ENCODE data around the gene KRTCAP3. TPM values are rescaled to one million over a fixed set of nuclear protein-coding genes. Genes with fewer than 3 reads are reported as not detected.
A peak's percentile ranks its signal among the peaks of the same experiment; 100 is the strongest.

KRTCAP3 gene
- total and polyA plus RNA-seq, 9 of the 15 experiments (the other 6 are each of a cell fraction or from before 2014, with no cell fraction given): 0.24 to 1.4 (median 0.73) TPM

DNA sequence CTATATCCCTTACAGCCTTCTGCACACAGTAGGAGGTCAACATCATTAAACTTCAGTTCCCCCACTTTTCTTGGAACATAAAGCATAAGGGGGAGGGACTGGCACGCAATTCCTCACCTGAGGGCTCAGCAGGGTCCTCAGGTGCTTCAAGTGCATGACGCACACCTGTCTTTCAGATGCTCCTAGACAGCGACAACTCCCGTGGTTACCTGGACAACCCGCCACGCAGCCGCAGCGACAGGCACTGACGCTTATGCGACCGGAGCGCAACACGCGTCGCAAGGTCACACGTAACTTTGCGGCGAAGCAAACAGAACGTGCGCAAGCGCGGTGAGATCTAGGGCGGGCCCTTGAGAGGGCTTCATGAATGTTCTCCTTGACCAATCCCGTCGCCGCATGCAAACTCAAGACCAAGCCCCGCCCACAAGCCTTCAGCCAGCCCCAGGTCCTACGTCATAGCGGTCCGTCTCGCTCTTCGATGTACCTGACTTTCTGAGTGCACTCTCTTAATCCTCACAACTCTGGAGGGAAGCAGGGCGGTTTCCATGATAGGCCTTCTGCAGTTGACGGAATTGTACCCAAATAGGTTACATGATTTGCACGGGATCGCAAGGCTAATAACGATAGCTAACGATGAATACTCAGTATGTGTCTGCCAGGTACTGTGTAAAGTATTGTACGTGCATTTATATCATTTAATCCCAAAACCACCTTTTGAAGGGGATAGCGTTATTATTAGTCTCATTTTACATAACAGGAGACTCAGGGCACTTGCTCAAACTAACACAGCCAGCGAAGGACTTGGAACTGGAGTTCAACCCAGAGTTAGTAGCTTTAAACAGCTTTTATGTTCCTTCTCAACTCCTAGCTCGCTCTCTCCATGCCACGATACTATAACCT lies 47.6 kb downstream of the KRTCAP3 start, which contains the start of gene IFT172 (continued):
- TF ChIP-seq PRMT5 (CRISPR knock-in tag; IDR thresholded peaks at IDR 0.05) (no peak), GABPB2 (CRISPR knock-in tag; conservative IDR thresholded peaks at IDR 0.05) (no peak), HSF4 (CRISPR knock-in tag; IDR thresholded peaks at IDR 0.05; ENCODE audit: borderline replicate concordance) (no peak), FOXJ3 (CRISPR knock-in tag; IDR thresholded peaks at IDR 0.05) (no peak), PRPF4 (IDR thresholded peaks at IDR 0.05; ENCODE audit: insufficient read depth, low read depth, low read length, poor library complexity, severe bottlenecking) (no peak), RBM17 (IDR thresholded peaks at IDR 0.05; ENCODE audit: borderline replicate concordance, low read depth, low read length) (no peak), POLR3G (IDR thresholded peaks at IDR 0.05; ENCODE audit: extremely low read depth, insufficient read length, insufficient replicate concordance) (no peak), TRIM24 (IDR thresholded peaks at IDR 0.05) (no peak), ZNF184 (CRISPR knock-in tag; IDR thresholded peaks at IDR 0.05) (no peak), HOXB6 (CRISPR knock-in tag; IDR thresholded peaks at IDR 0.05; ENCODE audit: borderline replicate concordance) (no peak), CBX1 (IDR thresholded peaks at IDR 0.05; ENCODE audit: low read depth) (no peak), SAFB2 (IDR thresholded peaks at IDR 0.05; ENCODE audit: borderline replicate concordance, low read depth, low read length, severe bottlenecking) (no peak), ETV5 (CRISPR knock-in tag; IDR thresholded peaks at IDR 0.05; ENCODE audit: low read depth) (0 out of 2 replicates have a peak, but pooled peaks have one; percentile 26), RBM14 (IDR thresholded peaks at IDR 0.05; ENCODE audit: borderline replicate concordance, insufficient read depth, low read depth, low read length) (no peak), ZNF431 (CRISPR knock-in tag; IDR thresholded peaks at IDR 0.05) (no peak), ZC3H4 (CRISPR knock-in tag; IDR thresholded peaks at IDR 0.05; ENCODE audit: borderline replicate concordance) (no peak), HNRNPH1 (optimal IDR thresholded peaks at IDR 0.05; ENCODE audit: low read depth, low read length) (no peak), FOXA1 (IDR thresholded peaks at IDR 0.05; ENCODE audit: borderline replicate concordance) (no peak)
- TF ChIP-seq, protein P1, sequence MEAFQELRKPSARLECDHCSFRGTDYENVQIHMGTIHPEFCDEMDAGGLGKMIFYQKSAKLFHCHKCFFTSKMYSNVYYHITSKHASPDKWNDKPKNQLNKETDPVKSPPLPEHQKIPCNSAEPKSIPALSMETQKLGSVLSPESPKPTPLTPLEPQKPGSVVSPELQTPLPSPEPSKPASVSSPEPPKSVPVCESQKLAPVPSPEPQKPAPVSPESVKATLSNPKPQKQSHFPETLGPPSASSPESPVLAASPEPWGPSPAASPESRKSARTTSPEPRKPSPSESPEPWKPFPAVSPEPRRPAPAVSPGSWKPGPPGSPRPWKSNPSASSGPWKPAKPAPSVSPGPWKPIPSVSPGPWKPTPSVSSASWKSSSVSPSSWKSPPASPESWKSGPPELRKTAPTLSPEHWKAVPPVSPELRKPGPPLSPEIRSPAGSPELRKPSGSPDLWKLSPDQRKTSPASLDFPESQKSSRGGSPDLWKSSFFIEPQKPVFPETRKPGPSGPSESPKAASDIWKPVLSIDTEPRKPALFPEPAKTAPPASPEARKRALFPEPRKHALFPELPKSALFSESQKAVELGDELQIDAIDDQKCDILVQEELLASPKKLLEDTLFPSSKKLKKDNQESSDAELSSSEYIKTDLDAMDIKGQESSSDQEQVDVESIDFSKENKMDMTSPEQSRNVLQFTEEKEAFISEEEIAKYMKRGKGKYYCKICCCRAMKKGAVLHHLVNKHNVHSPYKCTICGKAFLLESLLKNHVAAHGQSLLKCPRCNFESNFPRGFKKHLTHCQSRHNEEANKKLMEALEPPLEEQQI (IDR thresholded peaks at IDR 0.05): no peak
- TF ChIP-seq, protein P2, sequence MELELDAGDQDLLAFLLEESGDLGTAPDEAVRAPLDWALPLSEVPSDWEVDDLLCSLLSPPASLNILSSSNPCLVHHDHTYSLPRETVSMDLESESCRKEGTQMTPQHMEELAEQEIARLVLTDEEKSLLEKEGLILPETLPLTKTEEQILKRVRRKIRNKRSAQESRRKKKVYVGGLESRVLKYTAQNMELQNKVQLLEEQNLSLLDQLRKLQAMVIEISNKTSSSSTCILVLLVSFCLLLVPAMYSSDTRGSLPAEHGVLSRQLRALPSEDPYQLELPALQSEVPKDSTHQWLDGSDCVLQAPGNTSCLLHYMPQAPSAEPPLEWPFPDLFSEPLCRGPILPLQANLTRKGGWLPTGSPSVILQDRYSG (tag; conservative IDR thresholded peaks at IDR 0.05; ENCODE audit: low read depth): peak; percentile 75; the same call in 1 of the 2 replicates
- TF ChIP-seq, protein P3, sequence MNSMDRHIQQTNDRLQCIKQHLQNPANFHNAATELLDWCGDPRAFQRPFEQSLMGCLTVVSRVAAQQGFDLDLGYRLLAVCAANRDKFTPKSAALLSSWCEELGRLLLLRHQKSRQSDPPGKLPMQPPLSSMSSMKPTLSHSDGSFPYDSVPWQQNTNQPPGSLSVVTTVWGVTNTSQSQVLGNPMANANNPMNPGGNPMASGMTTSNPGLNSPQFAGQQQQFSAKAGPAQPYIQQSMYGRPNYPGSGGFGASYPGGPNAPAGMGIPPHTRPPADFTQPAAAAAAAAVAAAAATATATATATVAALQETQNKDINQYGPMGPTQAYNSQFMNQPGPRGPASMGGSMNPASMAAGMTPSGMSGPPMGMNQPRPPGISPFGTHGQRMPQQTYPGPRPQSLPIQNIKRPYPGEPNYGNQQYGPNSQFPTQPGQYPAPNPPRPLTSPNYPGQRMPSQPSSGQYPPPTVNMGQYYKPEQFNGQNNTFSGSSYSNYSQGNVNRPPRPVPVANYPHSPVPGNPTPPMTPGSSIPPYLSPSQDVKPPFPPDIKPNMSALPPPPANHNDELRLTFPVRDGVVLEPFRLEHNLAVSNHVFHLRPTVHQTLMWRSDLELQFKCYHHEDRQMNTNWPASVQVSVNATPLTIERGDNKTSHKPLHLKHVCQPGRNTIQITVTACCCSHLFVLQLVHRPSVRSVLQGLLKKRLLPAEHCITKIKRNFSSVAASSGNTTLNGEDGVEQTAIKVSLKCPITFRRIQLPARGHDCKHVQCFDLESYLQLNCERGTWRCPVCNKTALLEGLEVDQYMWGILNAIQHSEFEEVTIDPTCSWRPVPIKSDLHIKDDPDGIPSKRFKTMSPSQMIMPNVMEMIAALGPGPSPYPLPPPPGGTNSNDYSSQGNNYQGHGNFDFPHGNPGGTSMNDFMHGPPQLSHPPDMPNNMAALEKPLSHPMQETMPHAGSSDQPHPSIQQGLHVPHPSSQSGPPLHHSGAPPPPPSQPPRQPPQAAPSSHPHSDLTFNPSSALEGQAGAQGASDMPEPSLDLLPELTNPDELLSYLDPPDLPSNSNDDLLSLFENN (IDR thresholded peaks at IDR 0.05; ENCODE audit: low read depth in 2 of 2, low read length in 2 of 2): no peak
